Suprapubic skin (tissue), 4 donors: ENCODE data around the gene EP400.

Source experiments
- CTCF ChIP-seq, 2 donors: fragments of 200-600 bp in 1 of 2; fragments of 450-650 bp in 1 of 2; sonication (generic) in 1 of 2; IDR thresholded peaks; one replicate each; pipeline ENCODE4 v1.5.1; 2016 to 2019; ENCODE audit warnings: antibody characterized with exemption in 2 of 2, mild to moderate bottlenecking in 1 of 2, moderate library complexity in 1 of 2
- EP300 ChIP-seq: sonication (generic); formaldehyde crosslinking; IDR thresholded peaks from one replicate; pipeline ENCODE4 v1.6.1; 2017; ENCODE audit warnings: antibody characterized with exemption
- POLR2AphosphoS5 ChIP-seq, 3 donors: sonication (generic); formaldehyde crosslinking; IDR thresholded peaks; one replicate each; pipeline ENCODE4 v1.6.1; 2017; ENCODE audit warnings: antibody characterized with exemption in 3 of 3

DNA sequence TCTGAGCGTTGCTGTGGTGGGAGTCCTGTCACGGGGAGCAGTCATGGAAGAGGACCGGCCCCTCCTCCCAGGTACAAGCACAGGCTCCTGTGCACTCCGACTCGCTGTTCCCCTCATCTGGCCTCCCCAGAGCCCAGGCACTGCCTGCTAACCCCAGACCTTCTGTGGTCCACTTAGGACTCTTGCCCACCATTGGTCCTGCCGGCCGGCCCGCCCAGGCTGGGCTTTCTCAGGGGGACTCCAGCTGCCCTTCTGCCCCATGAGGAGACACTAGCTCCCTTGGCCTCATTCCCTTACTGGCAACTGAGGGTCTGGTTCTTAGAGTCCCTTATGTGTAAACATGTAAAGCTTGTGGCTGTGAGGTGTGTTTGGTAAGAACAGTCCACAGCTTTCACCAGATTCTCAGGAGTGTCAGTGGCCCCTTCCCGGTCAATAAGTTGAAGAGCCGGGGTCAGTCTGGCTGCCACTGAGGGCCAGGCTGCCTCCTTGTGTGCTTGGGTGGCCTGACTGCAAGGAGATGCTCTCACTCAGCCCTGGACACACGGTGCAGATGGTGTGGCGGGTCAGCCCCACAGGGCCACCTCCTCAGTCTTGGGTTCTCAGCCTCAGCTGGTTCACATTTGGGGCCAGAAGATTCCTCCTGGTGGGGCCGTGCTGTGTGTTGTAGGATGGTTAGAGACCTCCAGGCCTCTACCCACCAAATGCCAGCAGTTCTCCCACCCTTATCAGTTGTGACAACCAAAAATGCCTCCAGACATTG, 150.7 kb downstream of the EP400 start:
- TF ChIP-seq CTCF (IDR thresholded peaks at IDR 0.05) (no peak), POLR2AphosphoS5 (IDR thresholded peaks at IDR 0.05) (no peak), EP300 (no peak)
